PFSK-1 (cell line): ENCODE data around the gene PPIB.

Source experiments
- FOXP2 ChIP-seq: optimal IDR thresholded peaks from 2 replicates; pipeline ENCODE3; 2011; ENCODE audit warnings: borderline replicate concordance, control low read depth, inconsistent platforms; ENCODE audit not compliant: insufficient read depth; ENCODE audit errors: extremely low read length, extremely low read depth
- POLR2AphosphoS5 ChIP-seq: IDR thresholded peaks from 2 replicates; pipeline ENCODE4 v1.6.1; 2012; ENCODE audit warnings: low read depth, mild to moderate bottlenecking, control low read depth, low read length, moderate library complexity
- REST ChIP-seq, 2 experiments: IDR thresholded peaks; 2 replicates each; pipeline versions ENCODE4 v1.6.1 to v1.8.0; 2011 to 2012; ENCODE audit warnings: low read depth in 2 of 2, low read length in 2 of 2, control low read depth in 1 of 2, inconsistent platforms in 1 of 2, mild to moderate bottlenecking in 1 of 2, moderate library complexity in 1 of 2; ENCODE audit not compliant: insufficient read depth in 1 of 2
- SIN3A ChIP-seq: IDR thresholded peaks from 2 replicates; pipeline ENCODE4 v1.6.1; 2012; ENCODE audit warnings: mild to moderate bottlenecking, low read length, moderate library complexity, borderline replicate concordance; ENCODE audit not compliant: insufficient read depth
- TAF1 ChIP-seq: IDR thresholded peaks from 2 replicates; pipeline ENCODE4 v1.6.1; 2012; ENCODE audit warnings: low read length, control low read depth, borderline replicate concordance; ENCODE audit not compliant: insufficient read depth

The PPIB gene

GRCh38 chr15:64163659-64164362 is 989 bp upstream of the PPIB start:
- TF ChIP-seq POLR2AphosphoS5 (no peak), FOXP2 (no peak), SIN3A (no peak), REST (IDR thresholded peaks at IDR 0.05; ENCODE audit: insufficient read depth in 1 of 2, low read depth in 2 of 2, low read length in 2 of 2) (no peak), TAF1 (no peak)

- no peak for TF ChIP-seq REST (IDR thresholded peaks at IDR 0.05; ENCODE audit: insufficient read depth in 1 of 2, low read depth in 2 of 2, low read length in 2 of 2)
- no peak for TF ChIP-seq TAF1
- TF ChIP-seq FOXP2: no peak
- TF ChIP-seq POLR2AphosphoS5: no peak
- TF ChIP-seq SIN3A: no peak
Measured at GRCh38 chr15:64162478-64162868, 349 bp downstream of the PPIB start.

GRCh38 chr15:64161688-64162477 is 939 bp downstream of the PPIB start:
- TF ChIP-seq SIN3A (no peak), POLR2AphosphoS5 (no peak; the same call in 1 of the 2 replicates), TAF1 (no peak), REST (IDR thresholded peaks at IDR 0.05; ENCODE audit: insufficient read depth in 1 of 2, low read depth in 2 of 2, low read length in 2 of 2) (no peak)

- TF ChIP-seq SIN3A: no peak
- 0 out of 2 replicates have a peak, but pooled peaks have one; percentile 13 for TF ChIP-seq POLR2AphosphoS5
Measured at GRCh38 chr15:64158363-64159134, 4.3 kb downstream of the PPIB start.

- TF ChIP-seq POLR2AphosphoS5 (no peak), REST (IDR thresholded peaks at IDR 0.05; ENCODE audit: insufficient read depth in 1 of 2, low read depth in 2 of 2, low read length in 2 of 2) (no peak), FOXP2 (no peak), SIN3A (no peak), TAF1 (no peak)
Measured at GRCh38 chr15:64157599-64158125, 5.2 kb downstream of the PPIB start.
